Measurements from ENCODE around the gene WNK1. TPM values are rescaled to one million over a fixed set of nuclear protein-coding genes. Genes with fewer than 3 reads are reported as not detected.

The WNK1 gene
- total RNA-seq, 2 experiments from 2014 or later = 142 to 143 TPM

DNA sequence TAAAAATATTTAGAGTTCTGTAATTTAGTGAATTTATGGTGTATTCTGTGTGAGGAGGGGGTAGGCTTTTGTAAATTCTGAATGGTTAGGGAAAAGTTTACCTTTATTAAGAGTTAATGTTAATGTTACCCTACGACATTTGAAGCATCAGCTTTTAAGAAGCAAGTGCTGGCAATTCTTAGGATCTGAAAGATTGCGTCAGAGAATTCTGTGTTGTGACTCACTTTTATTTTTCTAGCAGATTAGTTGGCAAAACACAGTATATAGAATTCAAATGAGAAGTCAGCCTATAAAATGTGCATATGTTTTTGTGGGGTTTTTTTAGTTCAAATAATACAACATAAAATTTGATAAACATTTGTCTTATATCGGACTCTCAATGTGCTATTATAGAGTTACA, 99.5 kb downstream of the WNK1 start:
- Mint-ChIP-seq H3K27me3 (no peaks in the 10 kb centered on the region), H3K9me3 (peaks cover 3% of the 10 kb centered on the region), H3K27ac (peak overlapping the region; percentile 34), H3K4me3 (no peak overlapping the region), H3K4me1 (ENCODE audit: low read depth) (peaks cover 49% of the 10 kb centered on the region), H3K36me3 (ENCODE audit: low read depth) (peaks cover 27% of the 10 kb centered on the region)
- intact Hi-C loops (cut with micrococcal nuclease) = no loop called here
- TF ChIP-seq, protein P1, sequence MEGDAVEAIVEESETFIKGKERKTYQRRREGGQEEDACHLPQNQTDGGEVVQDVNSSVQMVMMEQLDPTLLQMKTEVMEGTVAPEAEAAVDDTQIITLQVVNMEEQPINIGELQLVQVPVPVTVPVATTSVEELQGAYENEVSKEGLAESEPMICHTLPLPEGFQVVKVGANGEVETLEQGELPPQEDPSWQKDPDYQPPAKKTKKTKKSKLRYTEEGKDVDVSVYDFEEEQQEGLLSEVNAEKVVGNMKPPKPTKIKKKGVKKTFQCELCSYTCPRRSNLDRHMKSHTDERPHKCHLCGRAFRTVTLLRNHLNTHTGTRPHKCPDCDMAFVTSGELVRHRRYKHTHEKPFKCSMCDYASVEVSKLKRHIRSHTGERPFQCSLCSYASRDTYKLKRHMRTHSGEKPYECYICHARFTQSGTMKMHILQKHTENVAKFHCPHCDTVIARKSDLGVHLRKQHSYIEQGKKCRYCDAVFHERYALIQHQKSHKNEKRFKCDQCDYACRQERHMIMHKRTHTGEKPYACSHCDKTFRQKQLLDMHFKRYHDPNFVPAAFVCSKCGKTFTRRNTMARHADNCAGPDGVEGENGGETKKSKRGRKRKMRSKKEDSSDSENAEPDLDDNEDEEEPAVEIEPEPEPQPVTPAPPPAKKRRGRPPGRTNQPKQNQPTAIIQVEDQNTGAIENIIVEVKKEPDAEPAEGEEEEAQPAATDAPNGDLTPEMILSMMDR (IDR thresholded peaks at IDR 0.05) = no peak
- ATAC-seq (no peak), DNase-seq (no peak)
- ChIA-PET POLR2A (no interaction called here), CTCF (no interaction called here)

DNA sequence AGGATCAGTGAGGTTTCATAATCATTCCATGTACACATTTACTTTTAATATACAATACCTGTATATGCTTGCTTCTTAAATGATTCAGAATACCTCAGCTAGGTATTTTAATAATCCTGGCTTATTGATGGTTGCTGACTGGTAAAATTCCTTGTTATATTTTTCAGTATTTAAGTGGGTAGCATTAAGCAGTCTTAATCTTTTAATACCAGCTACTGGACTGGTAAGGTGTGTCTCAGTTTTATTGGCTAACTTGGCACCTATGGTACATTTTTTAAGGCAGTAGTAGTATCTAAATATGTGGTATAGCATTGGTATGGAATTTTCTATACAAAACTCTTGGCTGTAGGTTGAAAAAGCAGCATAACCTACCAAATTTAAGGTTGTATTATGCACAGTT, 100.5 kb downstream of the WNK1 start:
- DNase-seq (no peak), ATAC-seq (no peak)
- CTCF ChIA-PET = interaction anchor here (1.0 to 1.6 kb wide), 2 partner anchors 38 to 75 kb away, joined by 3 to 5 read pairs; no protein-coding TSS in a partner anchor
- Mint-ChIP-seq H3K4me1 (ENCODE audit: low read depth) (peaks cover 45% of the 10 kb centered on the region), H3K36me3 (ENCODE audit: low read depth) (peaks cover 35% of the 10 kb centered on the region), H3K27me3 (no peaks in the 10 kb centered on the region), H3K27ac (no peak overlapping the region), H3K9me3 (peaks cover 3% of the 10 kb centered on the region), H3K4me3 (no peak overlapping the region)
- TF ChIP-seq, protein P1 (IDR thresholded peaks at IDR 0.05) = no peak
- intact Hi-C loops (cut with micrococcal nuclease) = no loop called here
- POLR2A ChIA-PET = no interaction called here

DNA sequence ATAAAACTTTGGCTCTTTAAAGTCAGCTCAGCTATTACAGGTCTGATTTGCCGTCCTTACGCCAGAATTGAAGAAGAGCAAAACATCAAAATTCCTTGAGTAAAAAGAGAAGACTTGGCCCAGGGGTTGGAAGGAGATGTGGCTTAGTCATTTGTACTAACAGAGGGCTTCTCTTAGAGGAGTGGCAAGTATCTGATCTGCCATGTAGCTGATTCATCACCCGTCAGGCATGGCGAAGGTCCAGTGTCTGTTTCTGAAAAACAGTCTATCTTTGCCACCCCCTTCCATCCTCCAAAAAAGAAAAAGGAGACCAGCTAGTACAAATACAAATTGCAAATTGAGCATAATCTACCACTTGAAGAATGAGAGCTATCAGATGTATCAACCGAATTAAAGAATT, 105.2 kb downstream of the WNK1 start:
- peaks cover 15% of the 10 kb centered on the region for H3K4me1 Mint-ChIP-seq (ENCODE audit: low read depth)
- peak overlapping the region; percentile 22 for H3K27ac Mint-ChIP-seq
- H3K9me3 Mint-ChIP-seq = no peaks in the 10 kb centered on the region
- DNase-seq (no peak), ATAC-seq (no peak)
- peaks cover 29% of the 10 kb centered on the region for H3K36me3 Mint-ChIP-seq (ENCODE audit: low read depth)
- POLR2A ChIA-PET = interaction anchor here (0.6 to 1.0 kb wide), 2 partner anchors 206 to 258 kb away, joined by 3 read pairs; no protein-coding TSS in a partner anchor
- CTCF ChIA-PET = interaction anchor here (0.9 to 2.5 kb wide), 8 partner anchors 8 to 287 kb away, joined by 3 to 8 read pairs (median 4); partner anchors contain the start of gene RAD52
- no peaks in the 10 kb centered on the region for H3K27me3 Mint-ChIP-seq
- intact Hi-C loops (cut with micrococcal nuclease) = no loop called here
- H3K4me3 Mint-ChIP-seq = no peak overlapping the region
- TF ChIP-seq, protein P1 (IDR thresholded peaks at IDR 0.05) = no peak

DNA sequence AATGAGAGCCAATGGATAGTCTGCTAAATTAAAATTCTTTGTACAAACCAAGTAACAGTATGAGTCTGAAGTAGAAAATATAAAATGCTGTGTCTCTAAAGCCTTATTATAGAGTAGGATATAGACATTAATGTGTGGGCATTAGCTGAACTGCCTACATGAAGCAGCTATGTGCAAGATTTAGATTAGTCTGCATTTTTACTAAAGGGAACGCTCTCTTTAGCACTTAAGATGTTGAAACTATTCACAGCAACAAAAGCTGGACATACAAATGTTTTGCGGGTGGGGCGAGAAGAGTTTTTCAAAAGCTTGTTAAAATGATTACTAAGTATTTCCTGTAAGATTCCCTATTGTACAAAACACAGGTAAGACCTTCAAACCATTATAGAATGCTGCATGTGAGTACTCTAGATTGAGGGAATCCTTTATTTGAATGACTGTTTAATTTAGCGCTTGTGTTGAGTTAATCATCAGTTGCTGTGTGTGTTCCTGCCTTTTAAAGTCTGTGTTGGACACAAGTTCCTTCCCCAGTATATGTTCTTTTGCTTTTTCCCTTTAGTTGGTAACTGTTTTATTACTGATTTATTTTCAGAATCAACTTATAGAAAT, 110.0 kb downstream of the WNK1 start:
- ChIA-PET CTCF (interaction anchor here (1.1 to 1.4 kb wide), 5 partner anchors 9 to 286 kb away, joined by 3 to 5 read pairs (median 4); no protein-coding TSS in a partner anchor), POLR2A (interaction anchor here (0.6 to 1.1 kb wide), 2 partner anchors 9 to 109 kb away, joined by 3 read pairs; no protein-coding TSS in a partner anchor)
- peak overlapping the region; percentile 17 for H3K27ac Mint-ChIP-seq
- ATAC-seq = no peak
- peaks cover 23% of the 10 kb centered on the region for H3K36me3 Mint-ChIP-seq (ENCODE audit: low read depth)
- H3K27me3 Mint-ChIP-seq = no peaks in the 10 kb centered on the region
- no peak for DNase-seq
- peaks cover 4% of the 10 kb centered on the region for H3K4me1 Mint-ChIP-seq (ENCODE audit: low read depth)
- H3K4me3 Mint-ChIP-seq = no peak overlapping the region
- no peaks in the 10 kb centered on the region for H3K9me3 Mint-ChIP-seq
- TF ChIP-seq, protein P1 (IDR thresholded peaks at IDR 0.05) = no peak
- intact Hi-C loops (cut with micrococcal nuclease) = no loop called here

DNA sequence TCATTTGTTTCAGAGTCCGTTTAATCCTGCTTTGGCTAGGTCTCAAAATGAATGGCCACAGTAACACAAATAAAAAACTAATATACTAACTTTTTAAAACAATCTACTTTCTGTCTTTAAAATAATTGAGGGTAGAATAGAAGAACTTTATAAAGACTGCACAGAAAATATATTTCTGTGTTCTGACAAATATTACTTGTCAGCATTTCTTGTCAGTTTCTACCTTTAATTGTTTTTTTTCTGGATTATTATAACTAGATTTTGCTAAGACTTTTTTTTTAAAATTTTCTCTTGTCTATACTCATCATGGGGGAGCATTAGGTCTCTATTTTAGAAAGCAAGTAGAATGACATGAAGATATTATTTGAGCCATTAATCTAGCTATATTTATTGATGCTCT, 110.9 kb downstream of the WNK1 start:
- DNase-seq = no peak
- Mint-ChIP-seq H3K27me3 (no peaks in the 10 kb centered on the region), H3K36me3 (ENCODE audit: low read depth) (peaks cover 25% of the 10 kb centered on the region), H3K27ac (no peak overlapping the region), H3K4me1 (ENCODE audit: low read depth) (peaks cover 7% of the 10 kb centered on the region), H3K4me3 (no peak overlapping the region), H3K9me3 (no peaks in the 10 kb centered on the region)
- intact Hi-C loops (cut with micrococcal nuclease) = no loop called here
- ChIA-PET CTCF (interaction anchor here (1.3 kb wide), 1 partner anchor 230 kb away, joined by 4 read pairs; no protein-coding TSS in a partner anchor), POLR2A (interaction anchor here (0.6 kb wide), 1 partner anchor 109 kb away, joined by 3 read pairs; no protein-coding TSS in a partner anchor)
- ATAC-seq = no peak
- TF ChIP-seq, protein P1 (IDR thresholded peaks at IDR 0.05) = no peak
